HG02798 (cell line): ENCODE data around the gene ADORA1.

ENCODE experiments used
- ATAC-seq: cut with Tn5 transposase; IDR thresholded peaks from one replicate; pipeline ENCODE4 v1.9.1; 2021; ENCODE audit warnings: mild to moderate bottlenecking; ENCODE audit not compliant: unreplicated experiment, poor library complexity

Gene ADORA1

DNA sequence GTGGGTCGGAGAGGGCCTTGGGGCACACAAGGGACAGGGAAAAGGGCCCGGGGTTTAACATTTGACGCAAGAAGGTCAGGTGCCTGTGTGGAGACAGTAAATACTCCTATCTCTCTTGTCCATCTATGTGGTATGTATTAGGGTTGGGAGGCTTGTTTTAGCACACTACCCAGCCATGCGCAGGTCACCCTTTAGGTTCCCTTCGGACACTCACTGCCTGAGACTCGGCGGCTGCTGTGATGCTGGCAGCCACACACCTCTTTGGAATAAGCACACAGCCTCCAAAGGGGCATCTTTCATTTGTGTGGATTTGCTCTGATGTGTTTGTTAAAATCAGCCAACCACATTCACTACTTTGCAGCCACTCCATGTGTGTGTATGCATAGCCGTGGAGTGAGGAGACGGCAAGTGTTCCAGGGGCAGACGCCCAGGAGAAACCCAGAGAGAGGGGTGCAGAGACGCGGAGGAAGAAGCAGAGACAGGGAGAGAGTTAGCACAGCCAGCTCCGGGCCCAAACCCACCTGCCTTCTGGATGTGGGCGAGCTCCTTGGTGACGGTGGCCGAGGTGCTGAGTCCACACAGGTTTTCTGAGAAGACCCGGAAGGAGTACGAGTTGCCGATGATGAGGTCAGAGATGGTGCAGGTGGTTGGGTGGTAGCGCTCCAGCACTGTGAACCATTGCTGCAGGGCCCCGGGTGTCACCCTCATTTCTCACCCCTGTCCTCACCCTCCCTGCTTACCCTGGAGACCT lies 42.4 kb downstream of the ADORA1 start:
- no peak for ATAC-seq

DNA sequence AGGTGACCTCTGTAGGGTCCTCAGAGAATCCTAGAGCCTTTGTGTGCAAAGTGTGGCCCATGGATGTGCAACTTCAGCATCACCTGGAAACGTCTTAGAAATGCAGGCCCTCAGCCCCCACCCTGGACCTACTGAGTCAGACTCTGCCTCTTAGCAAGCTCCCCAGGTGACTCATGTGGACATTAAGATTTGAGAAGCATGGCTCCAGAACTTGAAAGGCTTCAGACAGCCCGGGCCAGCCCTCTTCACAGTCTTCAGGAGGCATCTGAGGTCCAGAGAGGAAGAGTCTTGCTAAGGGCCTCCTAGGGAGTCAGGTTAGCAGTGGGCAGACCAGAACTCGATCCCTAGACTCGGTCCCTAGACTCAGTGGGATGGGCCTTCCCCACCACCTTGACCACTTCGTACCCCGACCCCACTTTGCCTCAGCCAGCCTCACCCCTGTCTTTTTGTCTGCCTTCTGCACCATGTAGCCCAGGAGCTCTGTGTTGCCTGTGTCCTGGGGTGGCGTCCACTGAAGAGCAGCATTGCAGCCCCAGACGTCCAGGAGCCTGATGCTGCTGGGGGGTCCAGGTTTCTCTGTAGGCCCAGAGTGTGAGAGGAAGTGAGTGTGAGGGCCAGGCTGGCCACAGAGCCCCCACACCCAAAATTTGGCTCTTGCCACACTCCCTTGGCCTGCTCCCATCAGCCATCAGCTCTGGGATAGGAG lies 43.3 kb downstream of the ADORA1 start:
- no peak for ATAC-seq

DNA sequence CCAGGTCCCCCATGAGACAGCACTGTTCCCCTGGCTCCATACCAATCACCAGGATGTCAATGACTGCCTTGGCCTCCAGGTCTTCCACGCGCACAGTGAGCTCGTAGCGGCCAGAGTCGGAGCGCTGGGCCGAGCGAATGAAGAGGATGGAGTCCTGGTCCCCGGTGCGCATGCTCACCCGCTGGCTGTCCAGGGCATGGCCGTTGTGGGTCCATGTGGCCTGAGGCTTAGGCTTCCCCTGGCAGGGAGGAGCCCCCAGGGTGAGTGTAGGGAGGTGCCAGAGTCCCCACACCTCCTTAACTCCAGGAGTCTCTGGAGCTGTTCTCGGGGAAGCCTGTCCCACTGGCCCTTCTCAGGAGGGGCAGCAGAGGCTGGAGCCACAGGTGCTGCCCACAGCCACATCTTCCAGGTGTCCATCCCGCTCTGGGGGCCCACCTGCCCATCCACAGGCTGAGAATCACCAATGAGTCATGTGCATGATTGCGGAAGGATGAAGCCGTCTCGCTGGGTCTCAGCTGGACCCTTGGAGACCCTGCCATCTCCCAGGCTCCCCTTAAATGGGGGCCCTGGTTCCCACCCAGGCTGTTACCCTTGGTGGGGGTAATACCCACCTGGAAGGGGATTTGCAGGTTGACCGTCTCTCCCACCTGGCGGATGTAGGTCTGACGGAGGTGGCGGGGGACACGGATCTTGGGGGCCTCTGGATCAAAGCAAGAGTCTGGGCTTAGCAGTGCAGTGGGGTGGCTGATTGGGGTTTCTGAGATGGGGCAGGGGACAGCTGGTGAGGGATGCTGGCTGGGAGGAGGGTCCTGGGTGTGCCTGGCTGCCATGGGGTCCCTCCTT lies 44.0 kb downstream of the ADORA1 start:
- no peak for ATAC-seq

DNA sequence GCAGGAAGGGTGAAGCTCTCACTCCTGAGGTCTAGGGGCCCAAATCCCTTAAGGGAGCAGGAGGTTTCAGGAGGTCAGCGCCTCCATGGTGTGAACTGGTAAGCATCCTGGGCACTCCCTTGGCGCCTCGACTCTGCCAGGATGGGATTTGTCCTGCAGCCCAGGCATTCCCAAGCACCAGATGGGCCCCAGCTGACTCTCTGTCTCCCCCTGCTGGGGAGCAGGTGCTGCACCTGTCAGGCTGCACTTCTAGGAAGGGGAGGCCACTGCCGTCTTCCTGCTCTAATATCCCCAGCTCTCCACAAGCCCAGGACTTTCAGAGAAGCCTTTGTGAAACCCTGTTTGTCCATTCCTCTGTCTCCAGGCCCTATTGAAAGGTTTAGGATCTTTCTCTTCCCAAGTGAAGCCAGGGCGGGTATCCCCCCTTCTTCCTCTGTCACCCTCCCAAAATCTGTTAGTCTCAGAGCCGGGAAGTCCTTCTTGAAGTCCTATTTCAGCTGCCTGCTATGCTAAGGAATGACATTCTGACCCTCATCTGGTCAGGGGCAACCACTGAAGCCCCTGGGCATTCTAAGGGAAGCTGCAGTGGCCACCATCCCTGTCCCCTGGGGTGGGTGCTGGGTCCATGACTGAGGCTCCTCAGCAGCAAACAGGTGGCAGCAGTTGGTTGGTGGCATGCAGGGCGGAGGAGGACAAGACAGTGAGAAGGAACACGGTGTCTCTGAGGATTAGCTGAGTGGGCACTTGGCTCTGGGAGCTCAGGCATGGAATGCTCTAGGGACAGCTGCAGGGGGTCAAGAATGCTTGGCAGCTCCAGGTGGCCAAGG lies 44.9 kb downstream of the ADORA1 start:
- ATAC-seq = no peak

GRCh38 chr1:203173011-203173555 lies 45.6 kb downstream of the ADORA1 start:
- no peak for ATAC-seq

- peak; percentile 81 for ATAC-seq
Observed at GRCh38 chr1:203173566-203173965, 46.0 kb downstream of the ADORA1 start.

DNA sequence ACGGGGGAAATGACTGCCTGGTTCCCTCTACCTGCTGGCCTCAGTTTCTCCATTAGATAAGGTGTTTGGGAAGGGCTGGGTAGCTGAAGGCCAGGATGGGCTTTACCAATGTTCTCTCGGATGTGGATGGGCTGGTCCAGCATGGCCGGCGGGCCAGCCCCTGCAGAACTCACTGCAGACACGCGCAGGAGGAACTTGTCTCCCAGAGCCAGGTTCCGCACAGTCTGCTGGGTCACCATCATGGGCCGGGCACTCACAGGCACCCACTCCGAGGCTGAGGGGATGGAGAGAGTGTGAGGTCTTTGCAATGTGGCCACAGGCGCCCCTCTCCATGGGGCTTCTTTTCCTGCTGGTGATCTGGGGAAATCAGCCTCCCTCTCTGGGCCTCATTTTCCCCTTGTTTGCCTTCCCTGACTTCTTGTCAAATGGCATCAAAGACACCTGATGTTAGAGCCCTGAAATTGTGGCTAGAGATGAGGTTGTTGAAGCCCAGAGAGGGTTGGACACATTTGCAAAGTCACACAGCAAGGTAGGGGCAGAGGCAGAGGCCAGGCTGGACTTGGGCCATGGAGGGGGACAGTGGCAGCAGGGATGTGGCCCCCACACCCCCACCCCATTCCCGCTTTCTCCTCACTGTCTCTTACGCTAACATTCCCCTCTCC lies 46.9 kb downstream of the ADORA1 start:
- ATAC-seq = no peak

- ATAC-seq = no peak
Observed at GRCh38 chr1:203175237-203175826, 47.8 kb downstream of the ADORA1 start, which contains the start of gene MYBPH. Gene MYBPH (minus strand): TSS chr1:203175826. CDS start chr1:203175755, 71 bp downstream.

DNA sequence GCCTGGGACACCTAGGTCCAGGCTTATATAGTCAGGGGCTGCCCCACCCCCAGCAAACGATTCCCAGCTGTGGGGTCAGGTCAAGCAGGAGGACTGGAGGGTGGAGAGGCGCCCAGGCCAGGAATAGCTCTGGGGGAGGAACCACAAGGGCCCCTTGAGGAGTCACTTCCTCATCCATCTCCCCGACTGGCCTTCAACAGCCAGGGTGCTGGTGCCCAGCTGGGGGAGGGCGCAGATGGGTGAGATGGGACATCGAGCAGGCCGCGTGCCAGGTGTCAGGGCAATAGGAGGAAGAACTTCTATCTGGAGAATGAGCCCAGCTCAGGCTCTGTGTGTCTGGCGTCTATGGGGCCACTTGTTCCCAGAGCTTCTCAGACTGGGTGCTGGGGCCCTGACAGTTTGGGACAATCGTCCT lies 48.3 kb downstream of the ADORA1 start:
- no peak for ATAC-seq

- ATAC-seq = no peak
Observed at GRCh38 chr1:203176273-203177035, 48.9 kb downstream of the ADORA1 start.

GRCh38 chr1:203177036-203177405 lies 49.5 kb downstream of the ADORA1 start:
- no peak for ATAC-seq

GRCh38 chr1:203177470-203178039 lies 50.0 kb downstream of the ADORA1 start:
- no peak for ATAC-seq

- no peak for ATAC-seq
Observed at GRCh38 chr1:203178083-203178482, 50.6 kb downstream of the ADORA1 start.

GRCh38 chr1:203178821-203179666 lies 51.5 kb downstream of the ADORA1 start:
- no peak for ATAC-seq

GRCh38 chr1:203179667-203180005 lies 52.1 kb downstream of the ADORA1 start:
- ATAC-seq = no peak

GRCh38 chr1:203180611-203181330 lies 53.2 kb downstream of the ADORA1 start:
- ATAC-seq = no peak
